PC-3 (cell line): ENCODE measurements around the gene RPS6KC1.

Experiments used
- EZH2 ChIP-seq: fragments of 300-600 bp; sonication (generic); IDR thresholded peaks from one replicate; pipeline ENCODE4 v1.6.1; 2017; ENCODE audit warnings: antibody characterized with exemption, mild to moderate bottlenecking, low read length; ENCODE audit not compliant: unreplicated experiment
- EZH2phosphoT487 ChIP-seq: fragments of 300-600 bp; sonication (generic); IDR thresholded peaks from 2 replicates; pipeline ENCODE4 v1.6.1; 2018; ENCODE audit warnings: mild to moderate bottlenecking, antibody characterized with exemption, low read length, borderline replicate concordance
- TF ChIP-seq, protein P1 (sequence below): fragments of 300-600 bp; sonication (generic); conservative IDR thresholded peaks from 2 replicates; pipeline ENCODE4 v1.5.1; 2017; ENCODE audit warnings: antibody characterized with exemption, low read depth, mild to moderate bottlenecking, low read length

GRCh38 chr1:213106298-213106697 lies 55.3 kb downstream of the RPS6KC1 start:
- TF ChIP-seq, protein P1, sequence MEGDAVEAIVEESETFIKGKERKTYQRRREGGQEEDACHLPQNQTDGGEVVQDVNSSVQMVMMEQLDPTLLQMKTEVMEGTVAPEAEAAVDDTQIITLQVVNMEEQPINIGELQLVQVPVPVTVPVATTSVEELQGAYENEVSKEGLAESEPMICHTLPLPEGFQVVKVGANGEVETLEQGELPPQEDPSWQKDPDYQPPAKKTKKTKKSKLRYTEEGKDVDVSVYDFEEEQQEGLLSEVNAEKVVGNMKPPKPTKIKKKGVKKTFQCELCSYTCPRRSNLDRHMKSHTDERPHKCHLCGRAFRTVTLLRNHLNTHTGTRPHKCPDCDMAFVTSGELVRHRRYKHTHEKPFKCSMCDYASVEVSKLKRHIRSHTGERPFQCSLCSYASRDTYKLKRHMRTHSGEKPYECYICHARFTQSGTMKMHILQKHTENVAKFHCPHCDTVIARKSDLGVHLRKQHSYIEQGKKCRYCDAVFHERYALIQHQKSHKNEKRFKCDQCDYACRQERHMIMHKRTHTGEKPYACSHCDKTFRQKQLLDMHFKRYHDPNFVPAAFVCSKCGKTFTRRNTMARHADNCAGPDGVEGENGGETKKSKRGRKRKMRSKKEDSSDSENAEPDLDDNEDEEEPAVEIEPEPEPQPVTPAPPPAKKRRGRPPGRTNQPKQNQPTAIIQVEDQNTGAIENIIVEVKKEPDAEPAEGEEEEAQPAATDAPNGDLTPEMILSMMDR: no peak
- TF ChIP-seq EZH2 (no peak), EZH2phosphoT487 (no peak)
